ENCODE data around the gene CSHL1.
"Not testable (repeated sequence)": the region's sequence is repeated elsewhere in the genome, so short reads cannot be mapped to it uniquely, and the experiment has no call there.

Gene CSHL1

GRCh38 chr17:63940584-63940983 is 29.5 kb upstream of the CSHL1 start:
- FAIRE-seq = no peak
- no peak for DNase-seq (ENCODE audit: low spot score)

DNA sequence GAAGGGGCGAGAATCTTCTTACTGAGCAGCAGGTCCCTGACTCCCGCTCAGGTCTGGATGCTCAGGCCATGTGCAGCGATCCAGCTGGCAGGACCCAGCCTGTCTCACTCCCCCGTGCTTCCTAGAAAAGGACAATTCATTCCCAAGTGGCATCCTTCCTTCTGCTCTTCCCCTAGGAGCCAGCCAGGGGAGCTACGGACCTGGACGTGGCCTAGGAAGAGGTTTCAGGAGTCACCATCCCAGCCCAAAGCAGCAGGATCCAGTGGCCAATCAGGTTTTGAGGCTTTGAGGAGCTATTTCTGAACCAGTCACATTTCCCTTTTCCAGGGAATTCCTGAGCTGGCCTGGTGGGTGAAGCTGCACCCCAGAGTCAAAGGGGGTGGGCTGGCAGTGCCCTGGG is 28.8 kb upstream of the CSHL1 start:
- FAIRE-seq = no peak

GRCh38 chr17:63939401-63939800 is 28.3 kb upstream of the CSHL1 start:
- FAIRE-seq (peak; percentile 83), DNase-seq (ENCODE audit: low spot score) (no peak)

More for the DNA sequence above, 28.8 kb upstream of the CSHL1 start:
- DNase-seq (ENCODE audit: low spot score) = no peak

- FAIRE-seq = no peak
- no peak for DNase-seq (ENCODE audit: low spot score)
Observed at GRCh38 chr17:63937920-63938319, 26.9 kb upstream of the CSHL1 start.

- no peak for FAIRE-seq
- no peak for DNase-seq (ENCODE audit: low spot score)
Observed at GRCh38 chr17:63937319-63937718, 26.3 kb upstream of the CSHL1 start.

DNA sequence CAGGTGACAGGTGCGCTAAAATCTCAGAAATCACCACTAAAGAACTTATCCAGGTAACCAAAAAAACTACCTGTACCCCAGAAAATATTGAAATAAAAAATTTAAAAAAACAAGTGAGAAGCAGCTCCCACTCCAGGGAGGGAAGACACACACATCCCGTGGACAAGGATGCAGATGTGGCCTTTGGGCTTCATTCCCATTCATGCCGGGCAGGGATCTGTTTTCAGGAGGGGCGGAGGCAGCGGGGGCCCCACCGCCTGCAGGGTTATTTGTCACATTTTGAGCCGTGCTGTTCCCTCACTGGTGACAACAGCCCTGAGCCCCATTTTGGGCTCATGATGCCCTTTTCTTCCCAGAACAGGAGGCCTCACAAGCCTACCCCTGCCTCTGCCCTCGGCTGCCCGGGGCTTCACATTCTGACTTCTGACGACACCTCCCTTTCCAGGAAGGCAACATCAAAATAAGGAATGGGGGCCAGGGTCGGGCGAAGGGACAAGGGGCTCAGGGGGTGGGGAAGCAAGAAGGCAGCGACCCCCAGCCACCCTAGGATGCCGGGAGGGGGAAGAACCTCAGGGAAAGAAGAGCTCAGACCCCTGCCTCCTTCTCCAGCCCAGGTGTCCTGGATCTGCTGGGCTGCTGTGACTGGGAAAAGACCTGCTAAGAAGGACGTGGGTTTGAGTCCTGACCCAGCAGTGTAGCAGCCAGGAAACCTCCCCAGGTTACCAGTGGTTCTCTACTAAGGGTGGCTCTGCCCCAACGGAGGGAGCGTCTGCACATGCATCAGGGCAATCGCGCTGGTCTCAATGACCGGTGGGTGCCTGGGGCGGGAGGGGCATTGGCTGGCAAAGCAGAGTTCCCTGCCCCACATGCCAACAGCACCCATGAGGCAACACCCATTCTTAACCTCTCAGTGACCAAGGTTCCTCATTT is 23.4 kb upstream of the CSHL1 start:
- FAIRE-seq (no peak), DNase-seq (ENCODE audit: low spot score) (no peak)

- no peak for DNase-seq (ENCODE audit: low spot score)
- no peak for FAIRE-seq
Observed at GRCh38 chr17:63933598-63933997, 22.5 kb upstream of the CSHL1 start.

DNA sequence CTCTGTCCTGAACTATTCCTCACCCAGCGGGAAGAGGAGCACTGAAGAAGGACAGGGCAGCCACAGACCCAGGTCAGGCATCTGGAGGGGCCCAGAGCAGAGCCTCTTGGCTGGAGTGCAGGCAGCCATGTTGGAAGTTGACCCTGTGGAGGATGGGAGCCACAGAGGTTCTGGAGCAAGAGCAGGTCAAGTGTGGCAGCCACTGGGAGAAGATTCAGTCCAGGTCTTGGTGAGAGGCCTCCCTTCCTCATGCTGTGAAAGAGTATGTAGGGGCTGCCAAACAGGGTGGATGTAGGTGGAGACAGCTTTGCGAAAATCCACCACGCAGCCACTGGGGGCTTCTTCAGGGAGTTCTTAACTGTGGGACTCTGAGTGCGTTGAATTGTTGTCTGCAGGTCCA is 21.7 kb upstream of the CSHL1 start:
- no peak for FAIRE-seq
- no peak for DNase-seq (ENCODE audit: low spot score)

GRCh38 chr17:63931981-63932561 is 21.0 kb upstream of the CSHL1 start, which contains the start of gene CD79B:
Gene CD79B, minus strand, starts transcription at chr17:63932331. Its CDS starts 70 bp downstream, at chr17:63932261.
- FAIRE-seq (no peak), DNase-seq (ENCODE audit: low spot score) (no peak)

DNA sequence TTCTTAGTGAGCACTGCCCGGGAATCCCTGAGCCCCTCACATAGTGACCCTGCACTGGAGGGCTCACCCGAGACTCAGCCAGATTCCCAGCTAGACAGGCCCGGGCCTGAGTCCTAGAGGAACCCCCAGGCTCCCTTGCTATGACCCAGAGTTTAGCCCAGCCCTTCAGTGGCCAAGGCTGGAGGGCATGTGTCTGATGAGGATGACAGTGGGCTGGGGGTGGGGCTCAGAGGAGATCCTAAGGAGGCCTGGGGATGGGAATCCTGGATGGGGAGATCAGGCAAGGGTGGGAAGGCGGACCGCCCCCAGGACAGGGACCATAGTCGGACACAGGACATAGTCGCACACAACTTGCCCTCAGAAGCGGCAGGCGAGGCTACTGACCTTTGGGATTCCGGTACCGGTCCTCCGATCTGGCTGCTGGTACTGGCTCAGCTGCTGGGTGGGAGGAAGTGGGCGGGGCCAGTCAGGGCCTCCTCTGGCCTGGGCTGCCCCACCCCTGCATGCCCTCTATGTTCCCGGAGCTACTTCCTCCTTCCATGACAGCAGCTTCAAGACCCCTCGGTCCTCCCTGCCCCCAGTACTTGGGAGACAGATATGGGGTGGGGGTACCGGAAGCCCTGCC is 20.0 kb upstream of the CSHL1 start:
- FAIRE-seq (no peak), DNase-seq (ENCODE audit: low spot score) (no peak)

DNA sequence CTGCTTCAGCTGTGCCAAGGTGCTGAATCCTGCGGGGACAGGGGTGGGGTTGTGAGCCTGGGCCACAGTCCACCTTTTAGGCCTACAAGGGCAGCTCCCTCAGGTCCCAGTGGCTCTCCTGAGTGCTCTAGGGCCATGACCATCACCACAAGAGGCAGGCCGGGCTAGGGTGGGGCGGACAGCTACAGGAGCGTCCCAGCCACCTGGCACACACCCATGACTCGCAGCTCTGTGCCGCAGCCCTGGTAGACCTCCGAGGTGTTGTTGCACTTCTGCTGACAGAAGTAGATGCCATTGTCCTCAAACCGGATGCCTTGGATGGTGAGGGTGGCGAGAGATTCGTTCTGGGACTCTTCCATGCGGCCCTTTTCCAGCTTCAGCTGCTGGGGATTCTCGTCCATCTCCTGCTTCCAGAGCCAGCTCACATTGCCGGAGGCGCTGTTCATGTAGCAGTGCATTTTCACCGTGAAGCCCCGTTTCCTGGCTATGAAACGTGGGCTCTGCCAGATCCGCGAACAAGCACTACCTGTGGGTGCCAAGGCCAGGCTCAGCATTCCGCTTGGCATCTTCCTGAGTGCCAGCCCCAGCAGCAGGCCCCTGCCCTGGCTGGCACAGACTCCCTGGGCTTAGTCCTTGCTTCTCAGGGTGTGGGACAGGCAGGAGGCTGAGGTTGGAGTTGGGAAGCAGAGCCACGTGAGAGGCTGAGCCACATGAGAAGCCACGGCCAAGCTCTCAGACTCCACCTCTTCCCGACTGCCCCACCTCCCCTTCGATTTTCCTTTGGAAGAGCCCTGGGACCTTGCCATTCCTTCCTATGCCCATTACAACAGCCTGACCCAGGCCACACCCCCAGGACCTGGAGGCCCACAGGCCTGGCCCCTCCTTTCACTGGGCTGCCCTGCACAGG is 19.1 kb upstream of the CSHL1 start:
- peak; percentile 56 for FAIRE-seq
- DNase-seq (ENCODE audit: low spot score) = no peak

DNA sequence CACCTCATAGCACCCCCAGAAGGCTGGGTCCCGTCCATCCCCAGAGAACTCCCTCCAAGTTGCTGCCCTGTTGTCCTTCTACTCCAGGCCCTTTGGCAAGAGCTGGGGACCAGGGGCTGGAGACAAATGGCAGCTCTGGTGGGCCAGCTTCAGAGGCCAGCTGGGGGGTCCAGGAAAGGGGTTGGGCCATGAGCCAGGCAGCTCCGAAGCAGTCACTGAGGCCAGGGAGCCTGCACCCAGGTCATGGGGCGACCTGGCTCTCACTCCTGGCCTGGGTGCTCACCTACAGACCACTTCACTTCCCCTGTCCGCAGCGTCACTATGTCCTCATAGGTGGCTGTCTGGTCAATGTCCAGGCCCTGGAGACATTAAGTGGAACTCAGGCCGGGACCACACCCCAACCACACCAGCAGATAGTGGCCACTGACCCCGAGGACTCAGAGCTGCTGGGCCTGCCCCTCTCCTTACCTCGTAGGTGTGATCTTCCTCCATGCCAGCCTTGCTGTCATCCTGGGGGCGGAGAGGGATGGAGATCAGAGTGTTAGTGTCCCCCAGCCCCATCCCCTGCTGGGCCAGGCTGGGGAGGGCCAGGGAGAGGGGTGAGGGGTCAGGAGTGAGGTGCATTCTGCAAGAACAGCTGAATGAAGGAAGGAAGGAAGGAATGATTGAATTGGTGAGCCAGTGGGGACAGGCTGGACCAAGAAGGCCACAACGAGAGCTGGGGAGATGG is 18.1 kb upstream of the CSHL1 start:
- FAIRE-seq (no peak), DNase-seq (ENCODE audit: low spot score) (no peak)

- DNase-seq (ENCODE audit: low spot score) = no peak
- FAIRE-seq = no peak
Observed at GRCh38 chr17:63928172-63928666, 17.2 kb upstream of the CSHL1 start.

DNA sequence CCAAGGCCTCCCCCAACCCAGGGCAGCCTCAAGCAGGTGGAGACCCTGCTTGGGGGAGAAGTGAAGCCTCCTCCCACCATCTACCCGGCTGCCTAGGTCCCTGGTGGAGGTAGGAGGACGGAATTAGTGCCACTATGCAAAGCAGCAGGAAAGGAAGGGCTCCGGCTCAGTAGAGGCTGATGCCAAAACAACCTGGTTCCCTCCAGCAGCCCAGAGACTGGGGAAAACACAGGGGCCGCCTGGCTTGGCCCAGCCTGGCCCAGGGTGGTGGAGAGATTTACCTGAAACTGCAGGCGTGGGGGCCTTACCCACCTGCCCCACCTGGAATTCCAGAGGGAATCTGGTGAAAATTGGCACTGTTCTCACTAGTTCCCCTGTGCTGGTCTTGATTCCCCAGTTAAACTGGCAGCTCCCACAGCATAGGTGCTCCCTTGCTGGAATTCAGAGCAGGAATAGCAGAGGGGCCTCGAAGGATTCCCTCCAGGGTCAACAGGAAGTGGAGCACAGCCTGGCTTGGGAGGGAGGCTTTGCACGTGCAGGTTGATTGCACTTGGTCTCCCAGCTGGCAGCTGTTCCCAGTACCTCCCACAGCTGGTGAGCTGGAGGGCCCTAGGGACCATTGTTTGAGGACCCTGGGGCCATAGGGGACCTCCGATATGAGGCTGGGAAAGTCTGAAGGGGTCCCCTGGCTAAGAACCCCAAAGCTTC is 16.6 kb upstream of the CSHL1 start:
- DNase-seq (ENCODE audit: low spot score) = no peak
- FAIRE-seq = no peak

DNA sequence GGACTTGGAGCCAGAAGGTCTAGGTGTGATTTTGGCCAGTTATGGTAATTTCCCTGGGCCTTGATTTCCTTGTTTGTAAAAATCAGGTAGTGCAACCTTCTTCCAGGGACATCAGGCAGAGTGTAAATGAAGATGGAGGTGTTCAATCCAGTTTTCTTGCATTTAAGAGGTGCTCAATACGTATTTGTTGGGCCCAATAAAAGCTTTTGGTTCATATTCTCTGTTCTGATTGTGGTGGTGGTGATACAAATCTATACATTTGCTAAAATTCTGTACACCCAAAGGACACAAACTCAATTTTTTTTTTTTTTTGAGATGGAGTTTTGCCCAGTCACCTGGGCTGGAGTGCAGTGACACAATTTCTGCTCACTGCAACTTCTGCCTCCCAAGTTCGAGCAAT is 15.1 kb upstream of the CSHL1 start:
- no peak for FAIRE-seq
- no peak for DNase-seq (ENCODE audit: low spot score)

DNA sequence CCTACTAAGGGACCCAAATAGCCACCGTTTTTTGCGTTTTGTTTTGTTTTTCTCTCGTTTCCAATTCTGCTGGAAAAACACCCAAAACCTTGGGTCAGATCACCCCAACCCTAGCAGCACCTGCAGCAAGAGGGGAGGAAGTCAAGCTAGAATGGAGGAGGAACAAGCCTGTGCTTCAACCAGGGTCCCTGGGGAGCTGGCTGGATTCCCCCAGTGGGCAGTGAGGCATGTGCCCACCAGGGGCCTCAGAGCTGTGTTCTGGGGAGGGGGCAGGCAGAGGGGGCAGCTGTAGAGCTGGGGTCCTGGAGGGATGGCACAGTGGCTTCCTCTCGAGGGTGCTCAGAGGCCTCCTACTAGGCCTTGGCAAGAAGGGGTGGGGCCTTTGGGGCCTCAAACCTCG is 14.6 kb upstream of the CSHL1 start:
- DNase-seq (ENCODE audit: low spot score) = no peak
- FAIRE-seq = no peak

- FAIRE-seq = peak; percentile 32
- DNase-seq (ENCODE audit: low spot score) = not testable (repeated sequence)
Observed at GRCh38 chr17:63922402-63922801, 11.3 kb upstream of the CSHL1 start.

GRCh38 chr17:63920779-63921178 is 9.7 kb upstream of the CSHL1 start:
- FAIRE-seq; DNase-seq (ENCODE audit: low spot score): not testable (repeated sequence)

- not testable (repeated sequence) for DNase-seq (ENCODE audit: low spot score); FAIRE-seq
Observed at GRCh38 chr17:63920050-63920449, 9.0 kb upstream of the CSHL1 start.

DNA sequence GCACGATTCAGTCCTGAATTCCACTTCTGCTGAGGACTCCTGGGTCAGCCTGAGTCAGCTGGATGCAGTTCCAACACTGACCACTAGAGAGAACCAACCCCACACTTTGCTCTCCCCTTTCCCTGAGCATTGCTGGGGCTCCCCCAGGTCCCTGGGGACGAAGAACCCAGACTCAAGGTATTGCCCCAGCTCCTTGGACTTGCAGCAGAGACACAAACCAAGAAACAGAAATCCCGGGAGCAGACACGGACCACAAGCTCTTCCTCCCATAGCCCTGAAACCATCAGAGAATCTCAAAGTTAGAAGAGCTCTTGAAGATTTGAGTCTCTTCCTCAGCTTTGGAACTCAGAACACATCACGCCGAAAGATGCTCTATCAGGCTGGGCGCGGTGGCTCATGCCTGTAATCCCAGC is 8.3 kb upstream of the CSHL1 start:
- peak; percentile 84 for DNase-seq (ENCODE audit: low spot score)
- FAIRE-seq = no peak

All from urothelium cell line (cell line).